ENCODE measurements around the gene PRKN. TPM values are rescaled to one million over a fixed set of nuclear protein-coding genes. Genes with fewer than 3 reads are reported as not detected.

PRKN gene
- total and polyA plus RNA-seq, 2 experiments from 2014 or later, result 0.10 to 0.84 TPM

DNA sequence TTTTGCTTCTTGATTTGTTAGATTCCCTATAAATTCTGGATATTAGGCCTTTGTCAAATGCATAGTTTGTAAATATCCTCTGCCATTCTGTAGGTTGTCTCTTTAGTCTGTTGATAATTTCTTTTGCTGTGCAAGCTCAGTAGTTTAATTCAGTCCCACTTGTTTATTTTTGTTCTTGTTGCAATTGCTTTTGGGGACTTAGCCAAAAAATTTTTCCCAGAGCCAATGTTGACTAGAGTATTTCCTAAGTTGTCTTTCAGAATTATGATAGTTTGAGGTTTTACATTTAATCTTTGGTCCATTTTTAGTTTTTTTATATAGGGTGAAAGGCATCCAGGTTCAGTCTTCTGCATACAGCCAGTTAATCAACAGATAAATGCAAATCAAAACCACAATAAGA lies 96.0 kb downstream of the PRKN start:
- Histone ChIP-seq H3K4me2 (no peak overlapping the region), H3K27ac (ENCODE audit: low read depth) (no peak overlapping the region), H3K79me2 (replicated peaks; ENCODE audit: insufficient read depth) (no peaks in the 10 kb centered on the region), H2AFZ (no peak overlapping the region), H3K4me1 (ENCODE audit: insufficient read depth) (no peaks in the 10 kb centered on the region; the same call in 1 of the 2 replicates), H3F3A (replicated peaks; ENCODE audit: low read depth) (no peaks in the 10 kb centered on the region), H3K9me2 (ENCODE audit: insufficient read depth) (peaks cover 6% of the 10 kb centered on the region), H3K27me3 (ENCODE audit: insufficient read depth) (no peaks in the 10 kb centered on the region), H3K4me3 (no peak overlapping the region), H4K20me1 (replicated peaks; ENCODE audit: insufficient read depth) (no peaks in the 10 kb centered on the region), H3K36me3 (ENCODE audit: insufficient read depth) (no peaks in the 10 kb centered on the region)
- Mint-ChIP-seq H3K27ac (no peak overlapping the region), H3K9me3 (no peaks in the 10 kb centered on the region; the same call in 2 of the 3 replicates), H3K4me1 (peaks cover 5% of the 10 kb centered on the region; the same call in 2 of the 3 replicates), H3K36me3 (ENCODE audit: low read depth) (peaks cover 4% of the 10 kb centered on the region; the same call in 1 of the 3 replicates), H3K27me3 (ENCODE audit: insufficient read depth, low read depth, poor library complexity) (peaks cover 2% of the 10 kb centered on the region), H3K4me3 (no peak overlapping the region)
- no peak for TF ChIP-seq CREB1 (CRISPR knock-in tag; IDR thresholded peaks at IDR 0.05; ENCODE audit: low read depth)
- no peak for TF ChIP-seq EZH2phosphoT487 (IDR thresholded peaks at IDR 0.05; ENCODE audit: unreplicated experiment)
- TF ChIP-seq ZNF331 (CRISPR knock-in tag; IDR thresholded peaks at IDR 0.05; ENCODE audit: low read depth), result no peak
- TF ChIP-seq STAT1 (IDR thresholded peaks at IDR 0.05; ENCODE audit: unreplicated experiment), result no peak
- TF ChIP-seq JUNB (IDR thresholded peaks at IDR 0.05; ENCODE audit: unreplicated experiment), result no peak
- TF ChIP-seq EZH2 (IDR thresholded peaks at IDR 0.05; ENCODE audit: low read depth, unreplicated experiment), result no peak
- no peak for TF ChIP-seq POLR2AphosphoS5 (IDR thresholded peaks at IDR 0.05; ENCODE audit: low read depth)
- TF ChIP-seq NANOG (IDR thresholded peaks at IDR 0.05; ENCODE audit: borderline replicate concordance), result no peak
- TF ChIP-seq, protein P1, sequence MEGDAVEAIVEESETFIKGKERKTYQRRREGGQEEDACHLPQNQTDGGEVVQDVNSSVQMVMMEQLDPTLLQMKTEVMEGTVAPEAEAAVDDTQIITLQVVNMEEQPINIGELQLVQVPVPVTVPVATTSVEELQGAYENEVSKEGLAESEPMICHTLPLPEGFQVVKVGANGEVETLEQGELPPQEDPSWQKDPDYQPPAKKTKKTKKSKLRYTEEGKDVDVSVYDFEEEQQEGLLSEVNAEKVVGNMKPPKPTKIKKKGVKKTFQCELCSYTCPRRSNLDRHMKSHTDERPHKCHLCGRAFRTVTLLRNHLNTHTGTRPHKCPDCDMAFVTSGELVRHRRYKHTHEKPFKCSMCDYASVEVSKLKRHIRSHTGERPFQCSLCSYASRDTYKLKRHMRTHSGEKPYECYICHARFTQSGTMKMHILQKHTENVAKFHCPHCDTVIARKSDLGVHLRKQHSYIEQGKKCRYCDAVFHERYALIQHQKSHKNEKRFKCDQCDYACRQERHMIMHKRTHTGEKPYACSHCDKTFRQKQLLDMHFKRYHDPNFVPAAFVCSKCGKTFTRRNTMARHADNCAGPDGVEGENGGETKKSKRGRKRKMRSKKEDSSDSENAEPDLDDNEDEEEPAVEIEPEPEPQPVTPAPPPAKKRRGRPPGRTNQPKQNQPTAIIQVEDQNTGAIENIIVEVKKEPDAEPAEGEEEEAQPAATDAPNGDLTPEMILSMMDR (conservative IDR thresholded peaks at IDR 0.05; ENCODE audit: low read depth in 2 of 2), result no peak
- TF ChIP-seq, protein P2, sequence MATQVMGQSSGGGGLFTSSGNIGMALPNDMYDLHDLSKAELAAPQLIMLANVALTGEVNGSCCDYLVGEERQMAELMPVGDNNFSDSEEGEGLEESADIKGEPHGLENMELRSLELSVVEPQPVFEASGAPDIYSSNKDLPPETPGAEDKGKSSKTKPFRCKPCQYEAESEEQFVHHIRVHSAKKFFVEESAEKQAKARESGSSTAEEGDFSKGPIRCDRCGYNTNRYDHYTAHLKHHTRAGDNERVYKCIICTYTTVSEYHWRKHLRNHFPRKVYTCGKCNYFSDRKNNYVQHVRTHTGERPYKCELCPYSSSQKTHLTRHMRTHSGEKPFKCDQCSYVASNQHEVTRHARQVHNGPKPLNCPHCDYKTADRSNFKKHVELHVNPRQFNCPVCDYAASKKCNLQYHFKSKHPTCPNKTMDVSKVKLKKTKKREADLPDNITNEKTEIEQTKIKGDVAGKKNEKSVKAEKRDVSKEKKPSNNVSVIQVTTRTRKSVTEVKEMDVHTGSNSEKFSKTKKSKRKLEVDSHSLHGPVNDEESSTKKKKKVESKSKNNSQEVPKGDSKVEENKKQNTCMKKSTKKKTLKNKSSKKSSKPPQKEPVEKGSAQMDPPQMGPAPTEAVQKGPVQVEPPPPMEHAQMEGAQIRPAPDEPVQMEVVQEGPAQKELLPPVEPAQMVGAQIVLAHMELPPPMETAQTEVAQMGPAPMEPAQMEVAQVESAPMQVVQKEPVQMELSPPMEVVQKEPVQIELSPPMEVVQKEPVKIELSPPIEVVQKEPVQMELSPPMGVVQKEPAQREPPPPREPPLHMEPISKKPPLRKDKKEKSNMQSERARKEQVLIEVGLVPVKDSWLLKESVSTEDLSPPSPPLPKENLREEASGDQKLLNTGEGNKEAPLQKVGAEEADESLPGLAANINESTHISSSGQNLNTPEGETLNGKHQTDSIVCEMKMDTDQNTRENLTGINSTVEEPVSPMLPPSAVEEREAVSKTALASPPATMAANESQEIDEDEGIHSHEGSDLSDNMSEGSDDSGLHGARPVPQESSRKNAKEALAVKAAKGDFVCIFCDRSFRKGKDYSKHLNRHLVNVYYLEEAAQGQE (IDR thresholded peaks at IDR 0.05; ENCODE audit: unreplicated experiment), result no peak
- TF ChIP-seq, protein P3, sequence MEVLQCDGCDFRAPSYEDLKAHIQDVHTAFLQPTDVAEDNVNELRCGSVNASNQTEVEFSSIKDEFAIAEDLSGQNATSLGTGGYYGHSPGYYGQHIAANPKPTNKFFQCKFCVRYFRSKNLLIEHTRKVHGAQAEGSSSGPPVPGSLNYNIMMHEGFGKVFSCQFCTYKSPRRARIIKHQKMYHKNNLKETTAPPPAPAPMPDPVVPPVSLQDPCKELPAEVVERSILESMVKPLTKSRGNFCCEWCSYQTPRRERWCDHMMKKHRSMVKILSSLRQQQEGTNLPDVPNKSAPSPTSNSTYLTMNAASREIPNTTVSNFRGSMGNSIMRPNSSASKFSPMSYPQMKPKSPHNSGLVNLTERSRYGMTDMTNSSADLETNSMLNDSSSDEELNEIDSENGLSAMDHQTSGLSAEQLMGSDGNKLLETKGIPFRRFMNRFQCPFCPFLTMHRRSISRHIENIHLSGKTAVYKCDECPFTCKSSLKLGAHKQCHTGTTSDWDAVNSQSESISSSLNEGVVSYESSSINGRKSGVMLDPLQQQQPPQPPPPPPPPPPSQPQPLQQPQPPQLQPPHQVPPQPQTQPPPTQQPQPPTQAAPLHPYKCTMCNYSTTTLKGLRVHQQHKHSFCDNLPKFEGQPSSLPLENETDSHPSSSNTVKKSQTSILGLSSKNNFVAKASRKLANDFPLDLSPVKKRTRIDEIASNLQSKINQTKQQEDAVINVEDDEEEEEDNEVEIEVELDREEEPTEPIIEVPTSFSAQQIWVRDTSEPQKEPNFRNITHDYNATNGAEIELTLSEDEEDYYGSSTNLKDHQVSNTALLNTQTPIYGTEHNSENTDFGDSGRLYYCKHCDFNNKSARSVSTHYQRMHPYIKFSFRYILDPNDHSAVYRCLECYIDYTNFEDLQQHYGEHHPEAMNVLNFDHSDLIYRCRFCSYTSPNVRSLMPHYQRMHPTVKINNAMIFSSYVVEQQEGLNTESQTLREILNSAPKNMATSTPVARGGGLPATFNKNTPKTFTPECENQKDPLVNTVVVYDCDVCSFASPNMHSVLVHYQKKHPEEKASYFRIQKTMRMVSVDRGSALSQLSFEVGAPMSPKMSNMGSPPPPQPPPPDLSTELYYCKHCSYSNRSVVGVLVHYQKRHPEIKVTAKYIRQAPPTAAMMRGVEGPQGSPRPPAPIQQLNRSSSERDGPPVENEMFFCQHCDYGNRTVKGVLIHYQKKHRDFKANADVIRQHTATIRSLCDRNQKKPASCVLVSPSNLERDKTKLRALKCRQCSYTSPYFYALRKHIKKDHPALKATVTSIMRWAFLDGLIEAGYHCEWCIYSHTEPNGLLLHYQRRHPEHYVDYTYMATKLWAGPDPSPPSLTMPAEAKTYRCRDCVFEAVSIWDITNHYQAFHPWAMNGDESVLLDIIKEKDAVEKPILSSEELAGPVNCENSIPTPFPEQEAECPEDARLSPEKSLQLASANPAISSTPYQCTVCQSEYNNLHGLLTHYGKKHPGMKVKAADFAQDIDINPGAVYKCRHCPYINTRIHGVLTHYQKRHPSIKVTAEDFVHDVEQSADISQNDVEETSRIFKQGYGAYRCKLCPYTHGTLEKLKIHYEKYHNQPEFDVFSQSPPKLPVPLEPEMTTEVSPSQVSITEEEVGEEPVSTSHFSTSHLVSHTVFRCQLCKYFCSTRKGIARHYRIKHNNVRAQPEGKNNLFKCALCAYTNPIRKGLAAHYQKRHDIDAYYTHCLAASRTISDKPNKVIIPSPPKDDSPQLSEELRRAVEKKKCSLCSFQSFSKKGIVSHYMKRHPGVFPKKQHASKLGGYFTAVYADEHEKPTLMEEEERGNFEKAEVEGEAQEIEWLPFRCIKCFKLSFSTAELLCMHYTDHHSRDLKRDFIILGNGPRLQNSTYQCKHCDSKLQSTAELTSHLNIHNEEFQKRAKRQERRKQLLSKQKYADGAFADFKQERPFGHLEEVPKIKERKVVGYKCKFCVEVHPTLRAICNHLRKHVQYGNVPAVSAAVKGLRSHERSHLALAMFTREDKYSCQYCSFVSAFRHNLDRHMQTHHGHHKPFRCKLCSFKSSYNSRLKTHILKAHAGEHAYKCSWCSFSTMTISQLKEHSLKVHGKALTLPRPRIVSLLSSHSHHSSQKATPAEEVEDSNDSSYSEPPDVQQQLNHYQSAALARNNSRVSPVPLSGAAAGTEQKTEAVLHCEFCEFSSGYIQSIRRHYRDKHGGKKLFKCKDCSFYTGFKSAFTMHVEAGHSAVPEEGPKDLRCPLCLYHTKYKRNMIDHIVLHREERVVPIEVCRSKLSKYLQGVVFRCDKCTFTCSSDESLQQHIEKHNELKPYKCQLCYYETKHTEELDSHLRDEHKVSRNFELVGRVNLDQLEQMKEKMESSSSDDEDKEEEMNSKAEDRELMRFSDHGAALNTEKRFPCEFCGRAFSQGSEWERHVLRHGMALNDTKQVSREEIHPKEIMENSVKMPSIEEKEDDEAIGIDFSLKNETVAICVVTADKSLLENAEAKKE (CRISPR knock-in tag; IDR thresholded peaks at IDR 0.05), result no peak
- no peak for TF ChIP-seq ZNF114 (CRISPR knock-in tag; IDR thresholded peaks at IDR 0.05)
- TF ChIP-seq, protein P4, sequence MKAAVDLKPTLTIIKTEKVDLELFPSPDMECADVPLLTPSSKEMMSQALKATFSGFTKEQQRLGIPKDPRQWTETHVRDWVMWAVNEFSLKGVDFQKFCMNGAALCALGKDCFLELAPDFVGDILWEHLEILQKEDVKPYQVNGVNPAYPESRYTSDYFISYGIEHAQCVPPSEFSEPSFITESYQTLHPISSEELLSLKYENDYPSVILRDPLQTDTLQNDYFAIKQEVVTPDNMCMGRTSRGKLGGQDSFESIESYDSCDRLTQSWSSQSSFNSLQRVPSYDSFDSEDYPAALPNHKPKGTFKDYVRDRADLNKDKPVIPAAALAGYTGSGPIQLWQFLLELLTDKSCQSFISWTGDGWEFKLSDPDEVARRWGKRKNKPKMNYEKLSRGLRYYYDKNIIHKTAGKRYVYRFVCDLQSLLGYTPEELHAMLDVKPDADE (IDR thresholded peaks at IDR 0.05), result no peak
- ATAC-seq, result no peak
- no peak for DNase-seq (ENCODE audit: low spot score)

All from GM23338 (cell line).